Fibroblast of skin of left biceps (primary cell): ENCODE data around the gene ABCA13.

Source experiments
- DNase-seq, 2 experiments: peaks; one replicate each; pipeline ENCODE4 v3.0.0-alpha.2; 2013; ENCODE audit warnings: low read depth in 2 of 2

The ABCA13 gene

DNA sequence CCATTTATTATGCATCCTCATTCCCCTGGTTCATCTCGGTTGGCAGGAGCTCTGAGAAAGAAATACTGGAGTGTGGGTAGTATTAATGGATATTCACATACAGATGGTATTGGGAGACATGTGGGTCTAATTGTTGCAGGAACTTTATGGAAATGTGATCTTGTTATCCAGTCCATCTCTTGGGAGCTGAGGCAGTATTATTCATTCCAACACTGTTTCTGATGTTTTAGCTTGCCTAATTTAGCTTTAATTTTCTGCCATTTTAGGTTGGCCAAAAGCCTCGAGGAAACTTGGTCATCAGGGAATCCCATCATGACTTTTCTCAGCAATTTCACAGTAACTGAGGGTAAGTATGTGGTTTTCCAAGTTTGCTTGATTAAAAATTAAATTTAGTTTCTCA lies 125.7 kb downstream of the ABCA13 start:
- no peak for DNase-seq

DNA sequence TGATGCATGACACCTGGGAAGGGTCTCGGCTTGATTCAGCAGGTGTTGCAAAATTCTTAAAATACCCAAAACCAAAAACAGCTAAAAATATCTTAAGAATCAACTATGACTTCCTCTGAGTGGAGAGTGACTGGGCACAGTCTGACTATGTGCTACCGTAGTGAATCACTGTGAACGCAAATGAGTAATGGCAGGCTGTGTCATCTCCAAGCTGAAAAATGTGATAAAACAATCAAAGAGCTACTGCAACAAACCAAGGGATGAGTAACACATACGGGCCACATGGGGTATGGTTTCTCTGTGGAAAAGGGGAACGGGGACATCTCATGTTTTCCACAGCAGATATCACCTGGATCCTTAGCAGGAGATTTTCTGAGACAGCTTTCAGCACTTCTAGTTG lies 127.5 kb downstream of the ABCA13 start:
- DNase-seq: no peak

- DNase-seq: no peak
Observed at GRCh38 chr7:48299580-48300169, 128.4 kb downstream of the ABCA13 start.

GRCh38 chr7:48300301-48300700 lies 129.0 kb downstream of the ABCA13 start:
- DNase-seq: no peak

DNA sequence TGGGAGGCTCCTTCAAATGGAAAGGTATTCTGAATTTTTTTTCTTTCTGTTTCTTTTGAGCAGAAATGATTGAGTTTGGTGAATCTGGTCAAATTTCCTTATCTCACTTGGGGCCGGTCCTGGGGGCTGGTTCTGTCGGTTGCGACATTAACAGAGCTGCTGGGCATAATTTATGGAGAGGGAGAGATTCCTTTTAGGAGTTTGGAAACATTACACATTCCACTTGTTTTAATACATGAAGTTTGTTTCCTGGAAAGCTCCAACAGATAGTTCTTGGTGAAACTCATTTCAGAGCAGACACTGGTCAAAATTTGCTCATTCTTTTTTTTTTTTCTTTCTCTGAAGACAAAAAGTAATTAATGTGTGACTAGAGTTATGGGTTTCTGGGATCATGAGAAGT lies 129.9 kb downstream of the ABCA13 start:
- DNase-seq: no peak

GRCh38 chr7:48304641-48305040 lies 133.4 kb downstream of the ABCA13 start:
- DNase-seq: no peak

GRCh38 chr7:48305661-48306060 lies 134.4 kb downstream of the ABCA13 start:
- DNase-seq: no peak

DNA sequence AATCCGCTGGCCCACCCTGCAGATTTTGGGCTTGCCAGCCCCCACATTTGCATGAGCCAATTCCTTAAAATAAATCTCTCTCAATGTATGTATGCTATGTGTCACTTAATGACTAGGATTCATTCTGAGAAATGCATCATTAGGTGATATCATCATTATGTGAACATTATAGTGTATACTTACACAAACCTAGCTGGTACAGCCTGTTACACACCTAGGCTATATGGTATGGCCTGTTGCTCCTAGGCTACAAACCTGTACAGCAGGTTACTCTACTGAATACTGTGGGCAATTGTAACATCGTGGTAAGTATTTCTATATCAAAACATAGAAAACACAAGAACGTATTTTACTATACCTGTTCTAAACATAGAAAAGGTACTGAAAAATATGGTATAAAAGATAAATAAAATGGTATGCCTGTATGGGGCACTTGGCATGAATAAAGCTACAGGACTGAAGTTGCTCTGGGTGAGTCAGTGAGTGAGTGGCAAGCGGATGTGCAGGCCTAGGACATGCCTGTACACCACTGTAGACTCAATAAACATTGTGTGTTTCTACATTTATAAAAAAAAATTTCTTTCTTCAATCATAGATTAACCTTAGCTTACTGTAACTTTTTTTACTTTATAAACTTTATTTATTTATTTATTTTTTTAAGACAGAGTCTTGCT lies 135.9 kb downstream of the ABCA13 start:
- DNase-seq: no peak

DNA sequence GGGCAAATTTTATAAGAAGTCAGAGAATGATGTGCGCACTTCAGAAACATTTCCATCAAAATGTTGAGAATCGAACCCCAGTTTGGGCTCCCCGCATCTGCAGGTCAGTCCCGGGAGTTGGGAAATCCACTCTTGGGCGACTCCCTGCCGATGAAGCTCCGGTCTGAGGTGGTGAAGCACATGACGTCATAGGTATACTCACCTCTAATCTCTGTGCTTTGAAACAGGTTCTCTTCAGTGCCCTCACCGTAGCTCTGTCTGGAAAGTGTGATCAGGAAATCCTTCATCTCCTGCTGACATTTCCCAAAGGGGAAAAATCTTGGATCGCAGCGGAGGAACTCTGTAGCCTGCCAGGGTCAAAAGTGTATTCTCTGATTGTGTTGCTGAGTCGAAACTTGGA lies 138.5 kb downstream of the ABCA13 start:
- no peak for DNase-seq

GRCh38 chr7:48311464-48312100 lies 140.3 kb downstream of the ABCA13 start:
- DNase-seq: no peak

DNA sequence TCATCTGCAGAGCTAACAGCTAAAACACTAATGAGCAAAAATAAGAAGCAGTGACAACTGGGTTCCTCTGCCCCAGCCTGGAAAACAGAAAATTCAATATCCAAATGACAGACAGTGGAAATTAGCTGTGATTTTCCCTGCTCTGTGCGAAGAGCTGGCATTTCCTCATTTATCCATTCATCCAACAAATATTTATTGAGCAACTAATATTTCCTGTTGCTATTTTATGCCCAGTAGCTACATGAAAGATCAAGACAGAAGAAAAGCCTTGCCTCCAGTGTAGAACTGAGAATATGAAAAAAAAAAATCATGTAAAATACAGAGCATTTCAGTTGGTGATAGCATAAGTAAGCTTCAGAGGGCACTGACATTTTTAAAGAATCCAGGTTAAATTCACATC lies 140.9 kb downstream of the ABCA13 start:
- DNase-seq: no peak

DNA sequence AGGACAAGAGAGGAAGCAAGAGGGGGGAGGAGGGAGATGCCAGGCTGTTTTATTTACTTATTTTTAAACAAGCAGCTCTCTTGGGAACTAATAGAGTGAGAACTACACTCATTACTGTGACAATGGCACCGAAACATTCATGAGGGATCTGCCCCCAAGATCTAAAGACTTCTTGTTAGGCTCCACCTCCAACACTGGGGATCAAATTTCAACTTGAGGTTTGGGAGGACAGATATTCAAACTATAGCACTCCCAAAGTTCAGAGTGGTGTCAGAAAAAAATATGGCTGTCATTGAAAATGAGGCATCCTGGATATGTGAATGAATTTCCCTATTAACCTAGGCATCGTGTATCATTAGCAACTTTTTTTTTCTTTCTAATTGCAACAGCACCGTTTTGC lies 145.5 kb downstream of the ABCA13 start:
- DNase-seq: no peak

DNA sequence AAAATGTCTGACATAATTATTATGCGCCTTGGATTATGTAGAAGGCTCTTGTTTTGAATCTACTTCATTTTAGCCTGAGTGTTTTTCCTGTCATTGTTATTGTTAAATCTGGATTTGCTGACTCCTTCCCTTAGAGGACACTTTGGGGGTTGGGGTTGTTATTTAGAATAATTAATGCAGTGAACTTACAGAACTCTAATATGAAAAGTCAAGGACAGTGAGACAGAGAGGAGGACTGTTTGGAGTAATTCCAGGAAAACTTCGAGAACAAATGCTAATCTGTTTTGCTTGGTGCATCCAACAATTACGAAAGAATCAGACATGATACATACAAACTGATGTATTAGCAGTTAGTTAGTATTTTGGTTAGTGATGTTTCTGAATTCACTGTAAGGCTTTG lies 146.1 kb downstream of the ABCA13 start:
- DNase-seq: no peak

DNA sequence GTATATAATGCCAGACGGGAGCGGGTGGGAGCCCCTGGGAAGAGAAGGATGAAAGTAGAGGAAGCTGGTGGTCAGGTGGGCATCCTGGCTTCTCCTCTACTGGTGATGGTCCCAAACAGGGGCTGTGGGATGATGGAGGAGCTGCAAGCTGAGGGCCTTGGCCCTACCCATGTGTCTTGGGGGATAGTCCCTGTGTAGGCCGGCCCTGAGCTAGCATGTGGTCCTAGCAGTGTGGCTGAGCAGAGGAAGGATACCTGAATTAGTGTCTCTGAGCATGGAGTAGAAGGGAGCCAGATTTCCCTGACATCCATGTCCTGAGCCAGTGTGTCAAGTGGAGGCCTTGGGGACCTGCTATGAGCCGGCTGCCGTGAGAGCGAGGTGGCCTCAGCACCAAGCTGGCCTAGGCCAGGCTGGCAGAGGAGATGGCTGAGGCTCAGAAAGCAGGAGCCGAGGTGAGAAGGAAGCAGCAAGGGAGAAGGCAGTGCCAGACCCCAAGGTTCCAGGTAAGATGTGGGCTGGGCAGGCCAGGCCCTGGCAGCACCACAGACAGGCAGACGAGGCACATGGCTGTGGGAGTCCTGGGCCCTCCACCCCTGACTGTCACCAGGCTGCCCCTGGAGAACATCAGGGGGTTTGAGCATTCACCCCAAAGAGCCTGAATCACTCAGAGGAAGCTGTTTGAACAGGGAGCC lies 150.2 kb downstream of the ABCA13 start:
- no peak for DNase-seq

- no peak for DNase-seq
Observed at GRCh38 chr7:48337012-48337621, 165.9 kb downstream of the ABCA13 start.

DNA sequence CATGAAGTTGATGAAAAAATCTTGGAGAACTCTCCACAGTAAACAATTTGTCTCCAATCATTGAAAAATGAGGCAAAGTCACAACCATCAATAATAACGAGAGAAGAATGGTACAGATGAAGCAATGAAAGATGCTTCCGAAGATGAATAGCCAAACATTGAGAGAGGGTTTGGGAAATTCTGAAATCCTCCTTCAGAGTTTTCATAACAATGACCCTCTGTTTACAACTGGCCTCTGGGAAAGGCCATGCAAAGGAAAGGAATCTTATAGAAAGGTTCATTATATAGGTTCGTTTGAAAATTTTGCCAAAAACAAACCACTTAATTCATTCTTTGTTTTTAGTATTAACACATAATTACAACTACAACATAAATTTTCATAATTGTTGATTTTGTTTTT lies 166.5 kb downstream of the ABCA13 start:
- no peak for DNase-seq

GRCh38 chr7:48347230-48347825 lies 176.1 kb downstream of the ABCA13 start:
- DNase-seq: no peak

DNA sequence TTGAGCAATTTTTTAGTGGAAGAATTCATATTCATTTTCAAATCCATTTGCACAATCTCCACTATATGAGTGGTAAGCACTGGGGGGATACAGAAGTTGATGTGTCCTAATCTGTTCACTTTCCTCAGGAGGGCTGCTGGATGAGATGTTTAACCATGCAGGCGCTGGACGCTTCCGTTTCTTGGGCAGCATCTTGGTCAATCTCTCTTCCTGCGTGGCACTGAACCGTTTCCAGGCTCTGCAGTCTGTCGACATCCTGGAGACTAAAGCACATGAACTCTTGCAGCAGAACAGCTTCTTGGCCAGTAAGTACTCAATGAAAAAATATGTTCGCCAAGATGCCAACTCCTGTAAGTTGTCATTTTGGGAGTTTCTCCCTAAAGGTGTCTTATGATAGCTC lies 179.3 kb downstream of the ABCA13 start:
- no peak for DNase-seq

DNA sequence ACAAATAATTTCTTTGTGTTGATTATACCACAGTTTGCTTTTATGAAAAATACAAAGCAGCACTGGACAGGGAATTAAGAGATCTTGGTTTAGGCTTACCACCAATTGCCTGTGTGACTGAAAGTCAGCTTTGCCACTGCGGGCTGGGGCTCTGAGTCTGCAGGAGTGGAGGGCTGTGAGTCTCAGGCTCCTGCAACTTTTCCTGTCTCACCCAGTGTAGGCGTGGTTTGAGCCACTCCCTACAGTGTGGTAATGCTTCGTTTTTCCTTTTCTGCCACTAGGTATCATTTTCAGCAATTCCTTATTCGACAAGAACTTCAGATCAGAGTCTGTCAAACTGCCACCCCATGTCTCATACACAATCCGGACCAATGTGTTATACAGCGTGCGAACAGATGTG lies 180.6 kb downstream of the ABCA13 start:
- DNase-seq: no peak

GRCh38 chr7:48355346-48355745 lies 184.1 kb downstream of the ABCA13 start:
- no peak for DNase-seq

DNA sequence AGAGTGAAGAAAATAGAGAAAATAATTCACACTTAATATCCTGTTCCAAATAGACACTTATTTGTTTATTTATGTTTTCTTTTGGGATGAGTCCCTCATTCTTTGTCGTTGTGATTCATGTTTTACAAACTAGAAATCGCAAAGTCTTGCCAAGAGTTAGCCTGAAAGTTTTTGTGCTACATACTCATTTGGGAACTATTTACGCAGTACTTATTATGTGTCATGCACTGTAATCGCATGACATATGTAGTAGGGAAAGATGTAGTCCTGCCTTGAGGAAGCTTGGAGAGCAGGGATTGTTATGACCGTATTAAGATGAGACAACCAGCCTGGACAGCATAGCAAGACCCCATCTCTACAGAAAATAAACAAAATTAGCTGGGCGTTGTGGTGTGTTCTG lies 189.3 kb downstream of the ABCA13 start:
- no peak for DNase-seq

DNA sequence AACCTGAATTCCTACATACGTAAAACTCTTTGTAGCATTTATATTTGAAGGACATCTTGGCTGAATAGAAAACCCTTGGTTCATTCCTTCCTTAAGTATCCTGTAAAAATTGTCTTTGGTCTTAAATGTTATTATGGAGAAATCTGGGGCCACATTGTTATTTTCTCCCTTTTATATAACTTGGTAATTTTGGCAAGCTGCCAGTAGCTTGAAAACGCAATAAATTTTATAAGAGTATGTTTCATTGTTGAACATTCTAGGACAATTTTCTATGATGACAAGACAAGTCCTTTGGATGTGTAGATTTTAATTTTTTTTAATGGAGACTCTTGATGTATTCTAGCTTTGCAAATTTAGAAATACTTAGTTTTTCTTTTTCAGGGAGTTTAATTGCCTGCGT lies 191.9 kb downstream of the ABCA13 start:
- no peak for DNase-seq
